WTC11 (cell line): Measurements from ENCODE around the gene XCL1. TPM values are rescaled to one million over a fixed set of nuclear protein-coding genes. Genes with fewer than 3 reads are reported as not detected.

Experiments
- ATAC-seq: fragments of 200-7000 bp; cut with Tn5 transposase; 2 replicates; pipeline ENCODE4 v1.10.0; 2021; ENCODE audit warnings: mild to moderate bottlenecking, moderate library complexity
- CTCF ChIA-PET: fragments of 300-600 bp; sonication (Branson Sonifier 250); formaldehyde crosslinking; loops from one replicate; lab custom pipeline; 2021; ENCODE audit warnings: antibody characterized with exemption; lab: Charles Lee
- POLR2A ChIA-PET: fragments of 350-600 bp; sonication (Branson Sonifier 250); formaldehyde crosslinking; loops from one replicate; lab custom pipeline; 2021; ENCODE audit warnings: antibody characterized with exemption; lab: Charles Lee
- DNase-seq: peaks from one replicate; pipeline ENCODE4 v3.0.0; 2021; ENCODE audit warnings: low spot score
- H3K27ac Mint-ChIP-seq: 2 replicates; pipeline ENCODE4 v1.8.0; 2021; ENCODE audit warnings: mixed read lengths
- H3K27me3 Mint-ChIP-seq: 2 replicates; pipeline ENCODE4 v1.8.0; 2021; ENCODE audit warnings: low read depth, mild to moderate bottlenecking, moderate library complexity, mixed read lengths
- H3K36me3 Mint-ChIP-seq: 2 replicates; pipeline ENCODE4 v1.8.0; 2021; ENCODE audit warnings: mixed read lengths
- H3K4me1 Mint-ChIP-seq: 2 replicates; pipeline ENCODE4 v1.8.0; 2022; ENCODE audit warnings: mixed read lengths
- H3K4me3 Mint-ChIP-seq: 2 replicates; pipeline ENCODE4 v1.8.0; 2021; ENCODE audit warnings: mild to moderate bottlenecking, moderate library complexity, mixed read lengths
- H3K9me3 Mint-ChIP-seq: 2 replicates; pipeline ENCODE4 v1.8.0; 2021; ENCODE audit warnings: mixed read lengths
- AFF4 ChIP-seq: sonication (generic); formaldehyde crosslinking; IDR thresholded peaks from 2 replicates; pipeline ENCODE4 v1.8.1; 2023; ENCODE audit warnings: mild to moderate bottlenecking, missing genetic modification reagents, borderline replicate concordance
- CREB1 ChIP-seq: sonication (generic); formaldehyde crosslinking; IDR thresholded peaks from 2 replicates; pipeline ENCODE4 v1.8.0; 2023; ENCODE audit warnings: mild to moderate bottlenecking, missing genetic modification reagents
- CTCF ChIP-seq: fragments of 200-600 bp; IDR thresholded peaks from 2 replicates; pipeline ENCODE4 v1.8.0; 2022; ENCODE audit warnings: antibody characterized with exemption
- E2F5 ChIP-seq: sonication (generic); formaldehyde crosslinking; IDR thresholded peaks from 2 replicates; pipeline ENCODE4 v1.8.1; 2022; ENCODE audit warnings: mild to moderate bottlenecking, moderate library complexity, missing genetic modification reagents
- FOXP1 ChIP-seq: sonication (generic); formaldehyde crosslinking; IDR thresholded peaks from 2 replicates; pipeline ENCODE4 v1.8.0; 2022; ENCODE audit warnings: missing genetic modification reagents, mild to moderate bottlenecking, moderate library complexity, borderline replicate concordance
- FOXP4 ChIP-seq: sonication (generic); formaldehyde crosslinking; IDR thresholded peaks from 2 replicates; pipeline ENCODE4 v1.8.0; 2022; ENCODE audit warnings: mild to moderate bottlenecking, missing genetic modification reagents
- IRF1 ChIP-seq: sonication (generic); formaldehyde crosslinking; IDR thresholded peaks from 2 replicates; pipeline ENCODE4 v1.8.0; 2023; ENCODE audit warnings: missing genetic modification reagents
- MXD4 ChIP-seq: fragments of 250-450 bp; sonication (Bioruptor Pico); IDR thresholded peaks from 2 replicates; pipeline ENCODE4 v1.8.0; 2021; ENCODE audit warnings: mild to moderate bottlenecking, moderate library complexity, borderline replicate concordance
- NR3C1 ChIP-seq: sonication (generic); formaldehyde crosslinking; conservative IDR thresholded peaks from 2 replicates; pipeline ENCODE4 v1.8.1; 2023; ENCODE audit warnings: low read depth, mild to moderate bottlenecking, missing genetic modification reagents
- TEAD4 ChIP-seq: sonication (generic); formaldehyde crosslinking; IDR thresholded peaks from 2 replicates; pipeline ENCODE4 v1.8.0; 2022; ENCODE audit warnings: mild to moderate bottlenecking, missing genetic modification reagents
- TP53 ChIP-seq: sonication (generic); formaldehyde crosslinking; IDR thresholded peaks from 2 replicates; pipeline ENCODE4 v1.8.1; 2023; ENCODE audit warnings: mild to moderate bottlenecking, missing genetic modification reagents
- ZBTB43 ChIP-seq: sonication (generic); formaldehyde crosslinking; IDR thresholded peaks from 2 replicates; pipeline ENCODE4 v1.8.1; 2023; ENCODE audit warnings: mild to moderate bottlenecking, missing genetic modification reagents
- ZNF138 ChIP-seq: sonication (generic); formaldehyde crosslinking; conservative IDR thresholded peaks from 2 replicates; pipeline ENCODE4 v1.8.1; 2022; ENCODE audit warnings: mild to moderate bottlenecking, moderate library complexity, missing genetic modification reagents
- ZNF281 ChIP-seq: sonication (generic); formaldehyde crosslinking; IDR thresholded peaks from 2 replicates; pipeline ENCODE4 v1.8.0; 2023; ENCODE audit warnings: mild to moderate bottlenecking, missing genetic modification reagents
- ZNF396 ChIP-seq: fragments of 250-450 bp; sonication (Bioruptor Pico); IDR thresholded peaks from 2 replicates; pipeline ENCODE4 v1.8.0; 2021; ENCODE audit warnings: mild to moderate bottlenecking, moderate library complexity, borderline replicate concordance
- ZNF532 ChIP-seq: fragments of 250-450 bp; sonication (Bioruptor Pico); IDR thresholded peaks from 2 replicates; pipeline ENCODE4 v1.9.0; 2021; ENCODE audit warnings: mild to moderate bottlenecking, borderline replicate concordance
- total RNA-seq: library from RNA; stranded (reverse); gene quantifications from 3 replicates; pipeline ENCODE4 v1.2.3, GENCODE V29; 2021

Gene XCL1
- total RNA-seq, 1 experiment from 2014 or later, result 1.1 TPM

- TF ChIP-seq FOXP4 (CRISPR knock-in tag), result no peak
- no peak for TF ChIP-seq IRF1 (CRISPR knock-in tag)
- TF ChIP-seq CTCF, result no peak
Observed at GRCh38 chr1:168570652-168571051, 5.8 kb upstream of the XCL1 start (continued).

- CTCF ChIA-PET, result no interaction called here
- POLR2A ChIA-PET, result no interaction called here
- Mint-ChIP-seq H3K4me3 (no peak overlapping the region), H3K27me3 (no peaks in the 10 kb centered on the region), H3K27ac (no peak overlapping the region), H3K4me1 (peaks cover 39% of the 10 kb centered on the region), H3K9me3 (no peaks in the 10 kb centered on the region; the same call in 1 of the 2 replicates), H3K36me3 (no peaks in the 10 kb centered on the region)
- DNase-seq (no peak), ATAC-seq (no peak)
- TF ChIP-seq ZNF532 (CRISPR knock-in tag) (no peak), FOXP1 (no peak), NR3C1 (no peak), MXD4 (CRISPR knock-in tag) (no peak), CREB1 (no peak), E2F5 (CRISPR knock-in tag) (no peak), TP53 (CRISPR knock-in tag) (no peak), ZNF281 (CRISPR knock-in tag) (no peak), AFF4 (CRISPR knock-in tag) (no peak), TEAD4 (CRISPR knock-in tag) (no peak), ZBTB43 (CRISPR knock-in tag) (no peak), ZNF396 (CRISPR knock-in tag) (no peak), ZNF138 (CRISPR knock-in tag) (no peak)
Observed at GRCh38 chr1:168572633-168573032, 3.8 kb upstream of the XCL1 start.
